HUES64 (cell line): ENCODE results near the gene JUND. TPM values are rescaled to one million over a fixed set of nuclear protein-coding genes. Genes with fewer than 3 reads are reported as not detected.
"Not testable (repeated sequence)": the region's sequence is repeated elsewhere in the genome, so short reads cannot be mapped to it uniquely, and the experiment has no call there.

Experiments used
- H3K27ac ChIP-seq: 2 replicates; pipeline ENCODE4 v1.7.0; 2013; ENCODE audit warnings: low read depth, low read length, inconsistent platforms
- H3K27me3 ChIP-seq: 2 replicates; pipeline ENCODE4 v1.6.1; 2013; ENCODE audit warnings: mild to moderate bottlenecking, low read length; ENCODE audit not compliant: insufficient read depth
- H3K36me3 ChIP-seq: 2 replicates; pipeline ENCODE4 v1.6.1; 2013; ENCODE audit warnings: mild to moderate bottlenecking, low read length; ENCODE audit not compliant: insufficient read depth
- H3K4me1 ChIP-seq: 2 replicates; pipeline ENCODE4 v1.6.1; 2013; ENCODE audit warnings: mild to moderate bottlenecking, low read length, moderate library complexity; ENCODE audit not compliant: insufficient read depth
- H3K4me3 ChIP-seq: 2 replicates; pipeline ENCODE4 v1.5.1; 2013; ENCODE audit warnings: mild to moderate bottlenecking, low read length, moderate library complexity
- H3K9ac ChIP-seq: 2 replicates; pipeline ENCODE4 v1.6.1; 2013; ENCODE audit warnings: mild to moderate bottlenecking, low read depth, low read length
- H3K9me3 ChIP-seq: 2 replicates; pipeline ENCODE4 v1.6.1; 2013; ENCODE audit warnings: low read depth, low read length; ENCODE audit not compliant: insufficient read depth
- WGBS: fragments of 150-250, 120-280 bp; methylation state at CpG from one replicate; pipeline ENCODE4 v1.1.7; 2013; ENCODE audit warnings: missing lambda C conversion rate; 5-methylcytosine and 5-hydroxymethylcytosine counted together
- polyA plus RNA-seq, 2 experiments: library from polyadenylated mRNA; stranded (reverse); fragments of 50-300 nt; gene quantifications; one replicate each; pipeline ENCODE4 v1.2.3, GENCODE V29; 2013

The JUND gene
- polyA plus RNA-seq (2013, experiment 1 of 2) = 93.0 TPM
- 114 TPM for polyA plus RNA-seq (2013, experiment 2 of 2)

- Histone ChIP-seq H3K9ac (peak within 1 kb of the TSS; percentile 93), H3K27ac (peak within 1 kb of the TSS; percentile 96), H3K9me3 (no peaks in the 10 kb centered on the region), H3K27me3 (no peaks in the 10 kb centered on the region), H3K36me3 (peaks cover 11% of the 10 kb centered on the region), H3K4me3 (peak within 1 kb of the TSS; percentile 99), H3K4me1 (no peaks in the 10 kb centered on the region)
- WGBS = under 1% methylated on average over 138 of the region's 138 CpGs
Observed at GRCh38 chr19:18281082-18282020, at the start of gene JUND. Gene JUND (minus strand): TSS chr19:18281622. CDS start chr19:18281484, 138 bp downstream.

- Histone ChIP-seq H3K4me3 (no peak overlapping the region), H3K36me3 (no peaks in the 10 kb centered on the region), H3K27ac (no peak overlapping the region), H3K4me1 (peaks cover 5% of the 10 kb centered on the region; the same call in 1 of the 2 replicates), H3K9me3 (no peaks in the 10 kb centered on the region), H3K9ac (no peak overlapping the region), H3K27me3 (no peaks in the 10 kb centered on the region)
- 85% methylated on average over 9 of the region's 9 CpGs for WGBS
Observed at GRCh38 chr19:18330868-18331267, 49.4 kb upstream of the JUND start.

DNA sequence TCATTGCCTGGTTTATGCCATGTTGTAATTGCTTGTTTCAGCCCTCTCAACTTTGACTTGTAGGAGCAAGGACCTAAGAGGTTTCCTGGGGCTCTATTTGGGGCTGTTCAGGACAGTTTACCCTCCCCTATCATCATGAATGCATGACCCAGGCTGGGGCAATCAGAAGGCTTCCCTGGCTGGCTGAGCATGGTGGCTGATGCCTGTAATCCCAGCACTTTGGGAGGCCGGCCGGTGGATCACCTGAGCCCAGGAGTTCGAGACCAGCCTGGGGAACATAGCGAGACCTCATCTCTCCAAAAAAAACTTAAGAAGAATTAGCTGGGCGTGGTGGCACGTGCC is 47.6 kb upstream of the JUND start:
- Histone ChIP-seq H3K9ac (peak overlapping the region; percentile 45; the same call in 1 of the 2 replicates), H3K9me3 (no peaks in the 10 kb centered on the region), H3K4me3 (peak overlapping the region; percentile 52), H3K27ac (no peak overlapping the region), H3K4me1 (peaks cover 5% of the 10 kb centered on the region; the same call in 1 of the 2 replicates), H3K27me3 (no peaks in the 10 kb centered on the region), H3K36me3 (no peaks in the 10 kb centered on the region)
- 87% methylated on average over 6 of the region's 6 CpGs for WGBS

DNA sequence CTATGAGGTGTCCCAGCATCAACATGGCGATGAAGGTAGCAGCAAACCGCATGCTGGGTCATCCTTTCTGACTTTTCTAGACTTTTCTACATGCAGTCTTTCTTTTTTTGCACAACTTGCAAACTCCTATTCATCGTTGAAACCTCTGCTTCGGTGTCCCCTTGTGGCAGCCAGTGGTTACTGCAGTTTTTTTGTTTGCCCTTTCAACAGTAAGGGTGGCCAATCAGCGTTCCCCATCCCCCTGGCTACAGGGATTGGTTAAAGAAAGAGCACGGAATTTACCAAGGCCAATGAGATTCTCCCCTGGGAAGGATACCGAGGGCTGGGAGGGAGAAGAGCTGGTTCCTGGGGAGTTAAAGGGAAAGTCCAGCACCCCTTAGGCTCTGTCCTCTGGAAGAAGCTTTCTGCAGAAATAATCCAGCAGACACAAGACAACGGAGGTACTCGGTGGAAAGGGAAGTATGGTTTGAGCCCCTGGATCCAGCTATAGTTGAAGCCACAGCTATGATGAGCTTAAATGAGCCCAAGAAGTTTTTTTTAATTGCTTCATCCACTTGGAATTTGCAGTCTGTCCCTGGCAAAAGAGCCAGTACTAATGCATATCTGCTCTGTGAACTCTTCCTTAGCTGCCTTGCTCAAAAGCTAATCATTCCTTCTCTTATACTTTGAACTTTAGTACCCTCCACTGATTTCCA is 47.1 kb upstream of the JUND start:
- Histone ChIP-seq H3K36me3 (no peaks in the 10 kb centered on the region), H3K9me3 (no peaks in the 10 kb centered on the region), H3K4me3 (peak overlapping the region; percentile 52), H3K4me1 (peaks cover 9% of the 10 kb centered on the region), H3K27me3 (no peaks in the 10 kb centered on the region), H3K27ac (peak overlapping the region; percentile 34), H3K9ac (peak overlapping the region; percentile 45; the same call in 1 of the 2 replicates)
- 5% methylated on average over 9 of the region's 9 CpGs for WGBS

GRCh38 chr19:18326772-18327171 is 45.4 kb upstream of the JUND start:
- Histone ChIP-seq H3K4me3 (no peak overlapping the region), H3K27ac (no peak overlapping the region)

DNA sequence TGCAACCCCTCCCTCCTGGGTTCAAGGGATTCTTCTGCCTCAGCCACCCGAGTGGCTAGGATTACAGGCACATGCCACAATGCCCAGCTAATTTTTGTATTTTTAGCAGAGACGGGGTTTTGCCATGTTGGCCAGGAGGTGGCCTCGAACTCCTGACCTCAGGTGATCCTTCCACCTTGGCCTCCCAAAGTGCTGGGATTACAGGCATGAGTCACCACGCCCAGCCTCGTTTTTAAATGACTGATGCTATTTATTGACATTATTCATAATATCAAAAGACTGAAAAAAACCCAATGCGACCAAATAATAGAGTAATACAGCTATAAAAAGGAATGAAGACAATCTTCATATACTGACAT is 42.9 kb upstream of the JUND start:
- Histone ChIP-seq H3K4me1 (peaks cover 24% of the 10 kb centered on the region), H3K36me3 (peaks cover 17% of the 10 kb centered on the region)
- not testable (repeated sequence) for H3K27ac ChIP-seq, H3K9me3 ChIP-seq, H3K4me3 ChIP-seq, H3K27me3 ChIP-seq, H3K9ac ChIP-seq
- 73% methylated on average over 4 of the region's 6 CpGs for WGBS

More at GRCh38 chr19:18326772-18327171, 45.4 kb upstream of the JUND start:
- Histone ChIP-seq H3K9me3 (no peaks in the 10 kb centered on the region), H3K4me1 (peaks cover 16% of the 10 kb centered on the region), H3K9ac (no peak overlapping the region), H3K27me3 (no peaks in the 10 kb centered on the region), H3K36me3 (no peaks in the 10 kb centered on the region)
- WGBS = 94% methylated on average over 5 of the region's 5 CpGs

GRCh38 chr19:18322759-18323460 is 41.5 kb upstream of the JUND start, which contains the start of gene LSM4:
Gene LSM4 (minus strand): TSS chr19:18323076. CDS start chr19:18323020, 56 bp downstream.
- Histone ChIP-seq H3K27ac (peak within 1 kb of the TSS; percentile 93), H3K4me3 (peak within 1 kb of the TSS; percentile 87), H3K4me1 (peaks cover 19% of the 10 kb centered on the region), H3K36me3 (peaks cover 17% of the 10 kb centered on the region), H3K9ac (peak within 1 kb of the TSS; percentile 94), H3K9me3 (no peaks in the 10 kb centered on the region), H3K27me3 (no peaks in the 10 kb centered on the region)
- under 1% methylated on average over 75 of the region's 75 CpGs for WGBS

- peak overlapping the region; percentile 93 for H3K27ac ChIP-seq
- no peaks in the 10 kb centered on the region for H3K27me3 ChIP-seq
- no peaks in the 10 kb centered on the region for H3K9me3 ChIP-seq
- H3K4me3 ChIP-seq = peak overlapping the region; percentile 87
- 7% methylated on average over 7 of the region's 7 CpGs for WGBS
- peaks cover 19% of the 10 kb centered on the region for H3K4me1 ChIP-seq
- peak overlapping the region; percentile 94 for H3K9ac ChIP-seq
- H3K36me3 ChIP-seq = peaks cover 17% of the 10 kb centered on the region
Observed at GRCh38 chr19:18322318-18322758, 40.9 kb upstream of the JUND start.

DNA sequence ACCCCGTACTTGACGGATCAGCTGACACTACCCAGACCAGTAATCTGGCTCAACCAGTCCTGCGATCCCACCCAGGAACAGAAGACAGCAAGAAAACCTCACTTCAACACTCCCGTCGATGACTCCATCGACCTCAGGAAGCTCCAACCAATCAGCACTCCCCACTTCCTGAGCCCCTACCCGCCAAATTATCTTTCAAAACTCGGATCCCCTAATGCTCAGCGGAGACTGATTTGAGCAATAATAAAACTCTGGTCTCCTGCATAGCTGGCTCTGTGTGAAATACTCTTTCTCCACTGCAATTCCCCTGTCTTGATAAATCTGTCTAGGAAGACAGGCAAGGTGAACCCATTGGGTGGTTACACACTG is 40.3 kb upstream of the JUND start:
- Histone ChIP-seq H3K27me3 (no peaks in the 10 kb centered on the region), H3K27ac (peak overlapping the region; percentile 93), H3K4me3 (peak overlapping the region; percentile 87), H3K9me3 (no peaks in the 10 kb centered on the region), H3K36me3 (peaks cover 17% of the 10 kb centered on the region), H3K9ac (peak overlapping the region; percentile 94), H3K4me1 (peaks cover 19% of the 10 kb centered on the region)
- WGBS = 72% methylated on average over 9 of the region's 9 CpGs

GRCh38 chr19:18320865-18321733 is 39.7 kb upstream of the JUND start:
- 90% methylated on average over 14 of the region's 14 CpGs for WGBS
- peaks cover 19% of the 10 kb centered on the region for H3K4me1 ChIP-seq
- H3K27ac ChIP-seq = no peak overlapping the region
- H3K36me3 ChIP-seq = peaks cover 20% of the 10 kb centered on the region
- 0 out of 2 replicates have a peak overlapping the region, but pooled peaks have one; percentile 94 for H3K9ac ChIP-seq
- H3K9me3 ChIP-seq = no peaks in the 10 kb centered on the region
- H3K27me3 ChIP-seq = no peaks in the 10 kb centered on the region
- H3K4me3 ChIP-seq = peak overlapping the region; percentile 87; the same call in 1 of the 2 replicates
